Smooth muscle cell of the brain vasculature (primary cell): ENCODE measurements around the gene CEACAM4.
"Not testable (repeated sequence)": the region's sequence is repeated elsewhere in the genome, so short reads cannot be mapped to it uniquely, and the experiment has no call there.

Source experiments
- DNase-seq: peaks from one replicate; pipeline ENCODE4 v3.0.0-alpha.2; 2012; ENCODE audit warnings: low read depth, low spot score

The CEACAM4 gene

GRCh38 chr19:41626877-41627276, at the start of gene CEACAM4:
Gene CEACAM4 (minus strand): TSS chr19:41627074. CDS start chr19:41626963, 111 bp downstream.
- no peak for DNase-seq

- no peak for DNase-seq
Measured at GRCh38 chr19:41671486-41671885, 44.6 kb upstream of the CEACAM4 start.

GRCh38 chr19:41670755-41671154, 43.9 kb upstream of the CEACAM4 start:
- no peak for DNase-seq

GRCh38 chr19:41668315-41668714, 41.4 kb upstream of the CEACAM4 start:
- DNase-seq: no peak

- no peak for DNase-seq
Measured at GRCh38 chr19:41666075-41666474, 39.2 kb upstream of the CEACAM4 start.

- no peak for DNase-seq
Measured at GRCh38 chr19:41657157-41657556, 30.3 kb upstream of the CEACAM4 start.

- DNase-seq: not testable (repeated sequence)
Measured at GRCh38 chr19:41656756-41657155, 29.9 kb upstream of the CEACAM4 start.

- no peak for DNase-seq
Measured at GRCh38 chr19:41652250-41652649, 25.4 kb upstream of the CEACAM4 start.

- no peak for DNase-seq
Measured at GRCh38 chr19:41649827-41650226, 23.0 kb upstream of the CEACAM4 start.

GRCh38 chr19:41646589-41647204, 19.8 kb upstream of the CEACAM4 start:
- DNase-seq: no peak

GRCh38 chr19:41641879-41642485, 15.1 kb upstream of the CEACAM4 start:
- DNase-seq: peak; percentile 17

- no peak for DNase-seq
Measured at GRCh38 chr19:41638641-41639081, 11.8 kb upstream of the CEACAM4 start.

- no peak for DNase-seq
Measured at GRCh38 chr19:41637484-41637883, 10.6 kb upstream of the CEACAM4 start.

- no peak for DNase-seq
Measured at GRCh38 chr19:41627966-41628675, 1.2 kb upstream of the CEACAM4 start.

GRCh38 chr19:41626278-41626677, 596 bp downstream of the CEACAM4 start:
- no peak for DNase-seq

- no peak for DNase-seq
Measured at GRCh38 chr19:41624937-41625336, 1.9 kb downstream of the CEACAM4 start.

- DNase-seq: no peak
Measured at GRCh38 chr19:41624515-41624914, 2.4 kb downstream of the CEACAM4 start.

GRCh38 chr19:41623360-41623759, 3.5 kb downstream of the CEACAM4 start:
- no peak for DNase-seq

GRCh38 chr19:41621654-41622053, 5.2 kb downstream of the CEACAM4 start:
- DNase-seq: no peak

GRCh38 chr19:41621226-41621625, 5.6 kb downstream of the CEACAM4 start:
- DNase-seq: no peak

- no peak for DNase-seq
Measured at GRCh38 chr19:41620171-41620570, 6.7 kb downstream of the CEACAM4 start.

- DNase-seq: no peak
Measured at GRCh38 chr19:41619018-41619556, 7.8 kb downstream of the CEACAM4 start.
